IMR-90 (cell line): Measurements from ENCODE around the gene NEUROG1. TPM values are rescaled to one million over a fixed set of nuclear protein-coding genes. Genes with fewer than 3 reads are reported as not detected.

Source experiments
- ATAC-seq: fragments of 200-7000 bp; cut with Tn5 transposase; 2 replicates; pipeline ENCODE4 v1.9.1; 2020; ENCODE audit warnings: low read depth, mild to moderate bottlenecking, moderate library complexity
- BruUV-seq: library from RNA; stranded (reverse); fragments of 400-500 nt; replicated peaks from 2 replicates; lab custom pipeline; 2021; lab: Mats Ljungman, UMichigan
- CTCF ChIA-PET: fragments of 300-600 bp; formaldehyde crosslinking; extraction: SDS; loops from one replicate; lab custom pipeline; 2021; ENCODE audit warnings: antibody characterized with exemption; lab: Yijun Ruan, JAX
- POLR2A ChIA-PET: fragments of 300-600 bp; sonication (Branson Sonifier 250); formaldehyde crosslinking; loops from one replicate; lab custom pipeline; 2022; ENCODE audit warnings: antibody characterized with exemption; ENCODE audit not compliant: unreplicated experiment; lab: Charles Lee
- DNase-seq: peaks from one replicate; pipeline ENCODE4 v3.0.0; 2013
- H2AFZ ChIP-seq: replicated peaks from 2 replicates; pipeline ENCODE3; 2013; ENCODE audit warnings: low read length, mild to moderate bottlenecking; ENCODE audit not compliant: poor library complexity
- H2AK5ac ChIP-seq: 2 replicates; pipeline ENCODE4 v1.6.1; 2013; ENCODE audit warnings: low read depth, low read length, inconsistent platforms
- H2AK9ac ChIP-seq: replicated peaks from 2 replicates; pipeline ENCODE3; 2013; ENCODE audit warnings: mild to moderate bottlenecking, low read depth, low read length, moderate library complexity; ENCODE audit not compliant: poor library complexity
- H2BK120ac ChIP-seq: 2 replicates; pipeline ENCODE4 v1.6.1; 2013; ENCODE audit warnings: low read depth, low read length, inconsistent platforms
- H2BK15ac ChIP-seq: 3 replicates; pipeline ENCODE4 v1.6.1; 2013; ENCODE audit warnings: low read depth, low read length, inconsistent platforms
- H2BK20ac ChIP-seq: 2 replicates; pipeline ENCODE4 v1.6.1; 2013; ENCODE audit warnings: low read depth, mild to moderate bottlenecking, inconsistent platforms, low read length, moderate library complexity
- H2BK5ac ChIP-seq: 2 replicates; pipeline ENCODE4 v1.6.1; 2013; ENCODE audit warnings: mild to moderate bottlenecking, low read depth, low read length, inconsistent platforms; ENCODE audit not compliant: poor library complexity, severe bottlenecking
- H3K14ac ChIP-seq: replicated peaks from 2 replicates; pipeline ENCODE4 v1.6.1; 2013; ENCODE audit warnings: low read depth, low read length, inconsistent platforms
- H3K18ac ChIP-seq: 2 replicates; pipeline ENCODE4 v1.6.1; 2013; ENCODE audit warnings: low read depth, low read length, control low read depth
- H3K23ac ChIP-seq: 2 replicates; pipeline ENCODE4 v1.6.1; 2013; ENCODE audit warnings: low read depth, low read length, inconsistent platforms
- H3K27ac ChIP-seq: 2 replicates; pipeline ENCODE4 v1.5.1; 2013; ENCODE audit warnings: mild to moderate bottlenecking, control low read depth, low read length; ENCODE audit not compliant: insufficient read depth
- H3K27me3 ChIP-seq: 2 replicates; pipeline ENCODE4 v1.6.1; 2013; ENCODE audit warnings: low read length; ENCODE audit not compliant: control insufficient read depth, insufficient read depth
- H3K36me3 ChIP-seq: 2 replicates; pipeline ENCODE4 v1.6.1; 2013; ENCODE audit warnings: low read length, mixed read lengths; ENCODE audit not compliant: control insufficient read depth, insufficient read depth
- H3K4ac ChIP-seq: 2 replicates; pipeline ENCODE4 v1.6.1; 2013; ENCODE audit warnings: low read depth, low read length, inconsistent platforms
- H3K4me1 ChIP-seq: 2 replicates; pipeline ENCODE4 v1.6.1; 2013; ENCODE audit warnings: low read length, mixed read lengths; ENCODE audit not compliant: control insufficient read depth, insufficient read depth
- H3K4me2 ChIP-seq: 2 replicates; pipeline ENCODE4 v1.6.1; 2013; ENCODE audit warnings: low read depth, mild to moderate bottlenecking, control low read depth, low read length, moderate library complexity
- H3K4me3 ChIP-seq: 2 replicates; pipeline ENCODE4 v1.5.1; 2013; ENCODE audit warnings: low read depth, mild to moderate bottlenecking, control low read depth, low read length, moderate library complexity; ENCODE audit not compliant: insufficient read depth
- H3K56ac ChIP-seq: 2 replicates; pipeline ENCODE4 v1.6.1; 2013; ENCODE audit warnings: low read length, inconsistent platforms; ENCODE audit not compliant: insufficient read depth; ENCODE audit errors: extremely low read depth
- H3K79me1 ChIP-seq, 2 experiments: 2 replicates each; pipeline ENCODE4 v1.6.1; 2013; ENCODE audit warnings: low read length in 2 of 2, inconsistent platforms in 1 of 2, low read depth in 1 of 2
- H3K9ac ChIP-seq: 2 replicates; pipeline ENCODE4 v1.6.1; 2013; ENCODE audit warnings: low read depth, low read length, control low read depth
- H3K9me1 ChIP-seq: 2 replicates; pipeline ENCODE4 v1.6.1; 2013; ENCODE audit warnings: low read length, inconsistent platforms; ENCODE audit not compliant: insufficient read depth
- H3K9me3 ChIP-seq: 2 replicates; pipeline ENCODE4 v1.6.1; 2013; ENCODE audit warnings: low read length; ENCODE audit not compliant: control insufficient read depth, insufficient read depth
- H4K20me1 ChIP-seq: 2 replicates; pipeline ENCODE4 v1.6.1; 2013; ENCODE audit warnings: low read length, inconsistent platforms; ENCODE audit not compliant: insufficient read depth
- H4K5ac ChIP-seq: 2 replicates; pipeline ENCODE4 v1.6.1; 2013; ENCODE audit warnings: mild to moderate bottlenecking, low read depth, low read length, control low read depth
- H4K8ac ChIP-seq, 2 experiments: 2 replicates each; pipeline ENCODE4 v1.6.1; 2013; ENCODE audit warnings: low read depth in 2 of 2, low read length in 2 of 2, control low read depth in 1 of 2, inconsistent platforms in 1 of 2
- H4K91ac ChIP-seq: 2 replicates; pipeline ENCODE4 v1.6.1; 2013; ENCODE audit warnings: low read depth, low read length, inconsistent platforms; ENCODE audit not compliant: insufficient read depth
- BHLHE40 ChIP-seq: fragments of 150-350 bp; IDR thresholded peaks from 2 replicates; pipeline ENCODE4 v1.6.1; 2016; ENCODE audit warnings: mild to moderate bottlenecking, low read depth, low read length
- CEBPB ChIP-seq: IDR thresholded peaks from 2 replicates; pipeline ENCODE4 v1.6.1; 2012; ENCODE audit warnings: low read depth, low read length, improper control_type of control experiment
- CHD1 ChIP-seq: IDR thresholded peaks from 2 replicates; pipeline ENCODE4 v1.6.1; 2012; ENCODE audit warnings: low read depth, low read length, improper control_type of control experiment
- FOS ChIP-seq: fragments of 150-350 bp; IDR thresholded peaks from 2 replicates; pipeline ENCODE4 v1.6.1; 2016; ENCODE audit warnings: low read depth, low read length
- MAFK ChIP-seq: IDR thresholded peaks from 2 replicates; pipeline ENCODE4 v1.6.1; 2012; ENCODE audit warnings: low read depth, low read length, improper control_type of control experiment
- MAZ ChIP-seq: IDR thresholded peaks from 2 replicates; pipeline ENCODE4 v1.6.1; 2012; ENCODE audit warnings: low read depth, mild to moderate bottlenecking, low read length, improper control_type of control experiment, moderate library complexity, borderline replicate concordance
- MXI1 ChIP-seq: IDR thresholded peaks from 2 replicates; pipeline ENCODE4 v1.6.1; 2012; ENCODE audit warnings: low read depth, mild to moderate bottlenecking, low read length, moderate library complexity, borderline replicate concordance
- NFE2L2 ChIP-seq: fragments of 150-350 bp; IDR thresholded peaks from 2 replicates; pipeline ENCODE4 v1.6.1; 2016; ENCODE audit warnings: low read depth, mild to moderate bottlenecking, low read length
- POLR2A ChIP-seq: IDR thresholded peaks from 2 replicates; pipeline ENCODE4 v1.6.1; 2012; ENCODE audit warnings: mild to moderate bottlenecking, low read depth, low read length
- RAD21 ChIP-seq: IDR thresholded peaks from 2 replicates; pipeline ENCODE4 v1.6.1; 2012; ENCODE audit warnings: low read length, improper control_type of control experiment
- RCOR1 ChIP-seq: IDR thresholded peaks from 2 replicates; pipeline ENCODE4 v1.6.1; 2012; ENCODE audit warnings: mild to moderate bottlenecking, low read length, improper control_type of control experiment; ENCODE audit not compliant: insufficient replicate concordance
- RFX5 ChIP-seq: IDR thresholded peaks from 2 replicates; pipeline ENCODE4 v1.8.0; 2012; ENCODE audit warnings: low read depth, mild to moderate bottlenecking, low read length, moderate library complexity
- SMC3 ChIP-seq: fragments of 150-350 bp; IDR thresholded peaks from 2 replicates; pipeline ENCODE4 v1.6.1; 2016; ENCODE audit warnings: low read depth, mild to moderate bottlenecking, antibody characterized with exemption, low read length, moderate library complexity
- WGBS, 2 experiments: methylation state at CpG; one replicate each; pipeline versions ENCODE4 v1.1.5 to v1.1.7; 2013; ENCODE audit warnings: missing lambda C conversion rate in 2 of 2; ENCODE audit not compliant: insufficient read length in 1 of 2; ENCODE audit errors: extremely low coverage in 2 of 2; 5-methylcytosine and 5-hydroxymethylcytosine counted together
- dilution Hi-C: fragments of 300-500 bp; cut with HindIII; formaldehyde crosslinking; loops from one replicate; pipeline ENCODE4 v1.14.3; 2018; ENCODE audit warnings: low sequenced_read_pairs; ENCODE audit not compliant: unreplicated experiment
- in situ Hi-C: fragments of 300-500 bp; cut with MboI; formaldehyde crosslinking; loops from 3 replicates; pipeline ENCODE4 v1.14.3; 2019; ENCODE audit warnings: low sequenced_read_pairs, inconsistent platforms, mixed read lengths
- intact Hi-C: fragments of 100-400 bp; cut with micrococcal nuclease; formaldehyde crosslinking; loops from 2 replicates; pipeline ENCODE4 v1.10.0; 2022
- polyA plus RNA-seq, 3 experiments: library from polyadenylated mRNA; depleted of rRNA; stranded (reverse); fragments of >200 nt; gene quantifications; 2 replicates each; pipeline ENCODE4 v1.2.3, GENCODE V29; 2012; ENCODE audit warnings: low replicate concordance in 1 of 3
- total RNA-seq: library from RNA; depleted of rRNA; stranded (reverse); fragments of >200 nt; gene quantifications from 2 replicates; pipeline ENCODE4 v1.2.3, GENCODE V29; 2012
- TF ChIP-seq, protein P1 (sequence below): fragments of 150-350 bp; IDR thresholded peaks from 2 replicates; pipeline ENCODE4 v1.6.1; 2016; ENCODE audit warnings: low read depth, mild to moderate bottlenecking, low read length, moderate library complexity, borderline replicate concordance
- TF ChIP-seq, protein P2 (sequence below): conservative IDR thresholded peaks from 2 replicates; pipeline ENCODE4 v1.5.1; 2012; ENCODE audit warnings: mild to moderate bottlenecking, low read depth, low read length, improper control_type of control experiment
- TF ChIP-seq, protein P3 (sequence below): fragments of 150-350 bp; IDR thresholded peaks from 2 replicates; pipeline ENCODE4 v1.6.1; 2017; ENCODE audit warnings: mild to moderate bottlenecking, antibody characterized with exemption, low read length, low read depth

Gene NEUROG1
- total and polyA plus RNA-seq, 2 of the 4 experiments (the other 2 are of a cell fraction): not detected

DNA sequence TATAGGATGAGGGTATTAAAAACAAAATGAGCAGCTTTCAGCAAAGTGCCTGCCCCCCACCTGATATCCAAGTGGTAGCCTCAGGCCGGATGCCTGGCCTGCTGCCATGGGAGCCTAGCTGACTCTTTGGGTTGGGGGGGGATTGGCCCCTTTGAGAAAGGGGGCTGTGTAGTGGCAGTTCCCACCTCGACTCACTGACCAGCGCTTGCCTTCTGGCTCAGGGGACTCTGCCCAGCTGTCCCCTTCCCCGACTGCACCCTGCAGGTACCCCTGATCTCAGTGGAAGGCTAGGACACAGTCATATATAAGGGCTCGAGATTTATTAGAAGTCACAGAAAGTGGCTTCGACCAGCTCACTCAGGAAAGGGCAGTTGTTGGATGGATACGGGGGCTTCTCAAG, 1.5 kb upstream of the NEUROG1 start:
- Histone ChIP-seq H4K5ac (no peak overlapping the region), H2BK120ac (no peak overlapping the region), H3K27ac (no peak overlapping the region), H4K8ac (no peak overlapping the region), H3K27me3 (peaks cover 93% of the 10 kb centered on the region), H3K9me3 (peaks cover 5% of the 10 kb centered on the region), H3K4me3 (no peak overlapping the region), H3K36me3 (no peaks in the 10 kb centered on the region), H3K18ac (no peak overlapping the region), H3K9me1 (no peaks in the 10 kb centered on the region), H2AFZ (no peak overlapping the region), H4K20me1 (no peaks in the 10 kb centered on the region), H3K9ac (no peak overlapping the region), H3K23ac (no peak overlapping the region), H2BK15ac (no peak overlapping the region), H3K14ac (no peak overlapping the region), H3K56ac (no peak overlapping the region), H2BK20ac (no peak overlapping the region), H2AK9ac (no peak overlapping the region), H3K4ac (no peak overlapping the region), H3K4me1 (no peaks in the 10 kb centered on the region), H2BK5ac (no peak overlapping the region), H3K79me1 (no peaks in the 10 kb centered on the region), H2AK5ac (no peak overlapping the region), H3K4me2 (no peak overlapping the region), H4K91ac (no peak overlapping the region)
- TF ChIP-seq MXI1: no peak
- no peak for TF ChIP-seq MAZ
- TF ChIP-seq, protein P1, sequence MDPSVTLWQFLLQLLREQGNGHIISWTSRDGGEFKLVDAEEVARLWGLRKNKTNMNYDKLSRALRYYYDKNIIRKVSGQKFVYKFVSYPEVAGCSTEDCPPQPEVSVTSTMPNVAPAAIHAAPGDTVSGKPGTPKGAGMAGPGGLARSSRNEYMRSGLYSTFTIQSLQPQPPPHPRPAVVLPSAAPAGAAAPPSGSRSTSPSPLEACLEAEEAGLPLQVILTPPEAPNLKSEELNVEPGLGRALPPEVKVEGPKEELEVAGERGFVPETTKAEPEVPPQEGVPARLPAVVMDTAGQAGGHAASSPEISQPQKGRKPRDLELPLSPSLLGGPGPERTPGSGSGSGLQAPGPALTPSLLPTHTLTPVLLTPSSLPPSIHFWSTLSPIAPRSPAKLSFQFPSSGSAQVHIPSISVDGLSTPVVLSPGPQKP: no peak
- no peak for TF ChIP-seq BHLHE40
- TF ChIP-seq RFX5: no peak
- TF ChIP-seq, protein P2, sequence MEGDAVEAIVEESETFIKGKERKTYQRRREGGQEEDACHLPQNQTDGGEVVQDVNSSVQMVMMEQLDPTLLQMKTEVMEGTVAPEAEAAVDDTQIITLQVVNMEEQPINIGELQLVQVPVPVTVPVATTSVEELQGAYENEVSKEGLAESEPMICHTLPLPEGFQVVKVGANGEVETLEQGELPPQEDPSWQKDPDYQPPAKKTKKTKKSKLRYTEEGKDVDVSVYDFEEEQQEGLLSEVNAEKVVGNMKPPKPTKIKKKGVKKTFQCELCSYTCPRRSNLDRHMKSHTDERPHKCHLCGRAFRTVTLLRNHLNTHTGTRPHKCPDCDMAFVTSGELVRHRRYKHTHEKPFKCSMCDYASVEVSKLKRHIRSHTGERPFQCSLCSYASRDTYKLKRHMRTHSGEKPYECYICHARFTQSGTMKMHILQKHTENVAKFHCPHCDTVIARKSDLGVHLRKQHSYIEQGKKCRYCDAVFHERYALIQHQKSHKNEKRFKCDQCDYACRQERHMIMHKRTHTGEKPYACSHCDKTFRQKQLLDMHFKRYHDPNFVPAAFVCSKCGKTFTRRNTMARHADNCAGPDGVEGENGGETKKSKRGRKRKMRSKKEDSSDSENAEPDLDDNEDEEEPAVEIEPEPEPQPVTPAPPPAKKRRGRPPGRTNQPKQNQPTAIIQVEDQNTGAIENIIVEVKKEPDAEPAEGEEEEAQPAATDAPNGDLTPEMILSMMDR: no peak
- no peak for TF ChIP-seq POLR2A
- TF ChIP-seq CHD1: no peak
- TF ChIP-seq FOS: no peak
- TF ChIP-seq NFE2L2: no peak
- TF ChIP-seq CEBPB: no peak
- TF ChIP-seq, protein P3, sequence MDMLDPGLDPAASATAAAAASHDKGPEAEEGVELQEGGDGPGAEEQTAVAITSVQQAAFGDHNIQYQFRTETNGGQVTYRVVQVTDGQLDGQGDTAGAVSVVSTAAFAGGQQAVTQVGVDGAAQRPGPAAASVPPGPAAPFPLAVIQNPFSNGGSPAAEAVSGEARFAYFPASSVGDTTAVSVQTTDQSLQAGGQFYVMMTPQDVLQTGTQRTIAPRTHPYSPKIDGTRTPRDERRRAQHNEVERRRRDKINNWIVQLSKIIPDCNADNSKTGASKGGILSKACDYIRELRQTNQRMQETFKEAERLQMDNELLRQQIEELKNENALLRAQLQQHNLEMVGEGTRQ: no peak
- no peak for TF ChIP-seq MAFK
- no peak for TF ChIP-seq SMC3
- TF ChIP-seq RAD21: no peak
- no peak for TF ChIP-seq RCOR1
- dilution Hi-C loops: no loop called here
- ChIA-PET POLR2A (no interaction called here), CTCF (no interaction called here)
- WGBS, 2 experiments: no CpG with 5 or more reads among the region's 7 CpGs
- in situ Hi-C loops: no loop called here
- BruUV-seq: no TSS peak
- intact Hi-C loops: no loop called here
- no peak for ATAC-seq
- no peak for DNase-seq
